ENCODE data around the gene ALDH18A1.
A peak's percentile ranks its signal among the peaks of the same experiment; 100 is the strongest.

The ALDH18A1 gene

GRCh38 chr10:95651346-95652060 is 5.0 kb downstream of the ALDH18A1 start:
- no peak for DNase-seq (ENCODE audit: insufficient read length, low spot score)
- no peak for FAIRE-seq
- TF ChIP-seq POLR2A (IDR thresholded peaks at IDR 0.05; ENCODE audit: low read depth, low read length) (no peak), POU2F2 (IDR thresholded peaks at IDR 0.05; ENCODE audit: low read depth, low read length) (no peak), TAF1 (IDR thresholded peaks at IDR 0.05; ENCODE audit: low read depth, low read length) (no peak), POLR2AphosphoS5 (IDR thresholded peaks at IDR 0.05; ENCODE audit: low read depth, low read length) (no peak), PAX5 (IDR thresholded peaks at IDR 0.05; ENCODE audit: insufficient read depth, low read length, severe bottlenecking) (no peak), SPI1 (IDR thresholded peaks at IDR 0.05; ENCODE audit: low read depth, low read length) (no peak)

GRCh38 chr10:95650232-95650631 is 6.3 kb downstream of the ALDH18A1 start:
- TF ChIP-seq TAF1 (IDR thresholded peaks at IDR 0.05; ENCODE audit: low read depth, low read length) (no peak), POU2F2 (IDR thresholded peaks at IDR 0.05; ENCODE audit: low read depth, low read length) (no peak), POLR2A (IDR thresholded peaks at IDR 0.05; ENCODE audit: low read depth, low read length) (no peak), SPI1 (IDR thresholded peaks at IDR 0.05; ENCODE audit: low read depth, low read length) (no peak), PAX5 (IDR thresholded peaks at IDR 0.05; ENCODE audit: insufficient read depth, low read length, severe bottlenecking) (no peak), POLR2AphosphoS5 (IDR thresholded peaks at IDR 0.05; ENCODE audit: low read depth, low read length) (no peak)
- no peak for FAIRE-seq
- DNase-seq (ENCODE audit: insufficient read length, low spot score), result no peak

- FAIRE-seq, result no peak
- TF ChIP-seq TAF1 (IDR thresholded peaks at IDR 0.05; ENCODE audit: low read depth, low read length) (no peak), POU2F2 (IDR thresholded peaks at IDR 0.05; ENCODE audit: low read depth, low read length) (no peak), POLR2A (IDR thresholded peaks at IDR 0.05; ENCODE audit: low read depth, low read length) (no peak)
- no peak for DNase-seq (ENCODE audit: insufficient read length, low spot score)
These were observed 8.4 kb downstream of the ALDH18A1 start for GRCh38 chr10:95648138-95648537.

- FAIRE-seq, result no peak
- no peak for TF ChIP-seq TAF1 (IDR thresholded peaks at IDR 0.05; ENCODE audit: low read depth, low read length)
- no peak for TF ChIP-seq SPI1 (IDR thresholded peaks at IDR 0.05; ENCODE audit: low read depth, low read length)
- no peak for TF ChIP-seq PAX5 (IDR thresholded peaks at IDR 0.05; ENCODE audit: insufficient read depth, low read length, severe bottlenecking)
- TF ChIP-seq POLR2A (IDR thresholded peaks at IDR 0.05; ENCODE audit: low read depth, low read length), result no peak
- TF ChIP-seq POU2F2 (IDR thresholded peaks at IDR 0.05; ENCODE audit: low read depth, low read length), result no peak
- TF ChIP-seq POLR2AphosphoS5 (IDR thresholded peaks at IDR 0.05; ENCODE audit: low read depth, low read length), result no peak
These were observed 10.4 kb downstream of the ALDH18A1 start for GRCh38 chr10:95646160-95646559.

GRCh38 chr10:95644901-95645300 is 11.6 kb downstream of the ALDH18A1 start:
- FAIRE-seq (no peak), DNase-seq (ENCODE audit: insufficient read length, low spot score) (no peak)
- TF ChIP-seq SPI1 (IDR thresholded peaks at IDR 0.05; ENCODE audit: low read depth, low read length) (no peak), POLR2A (IDR thresholded peaks at IDR 0.05; ENCODE audit: low read depth, low read length) (no peak), PAX5 (IDR thresholded peaks at IDR 0.05; ENCODE audit: insufficient read depth, low read length, severe bottlenecking) (no peak)

More at GRCh38 chr10:95646160-95646559, 10.4 kb downstream of the ALDH18A1 start:
- DNase-seq (ENCODE audit: insufficient read length, low spot score), result no peak

GRCh38 chr10:95640891-95641315 is 15.6 kb downstream of the ALDH18A1 start:
- DNase-seq (ENCODE audit: insufficient read length, low spot score) (no peak), FAIRE-seq (no peak)
- TF ChIP-seq SPI1 (IDR thresholded peaks at IDR 0.05; ENCODE audit: low read depth, low read length) (no peak), POLR2AphosphoS5 (IDR thresholded peaks at IDR 0.05; ENCODE audit: low read depth, low read length) (no peak), PAX5 (IDR thresholded peaks at IDR 0.05; ENCODE audit: insufficient read depth, low read length, severe bottlenecking) (no peak), POU2F2 (IDR thresholded peaks at IDR 0.05; ENCODE audit: low read depth, low read length) (no peak), POLR2A (IDR thresholded peaks at IDR 0.05; ENCODE audit: low read depth, low read length) (no peak), TAF1 (IDR thresholded peaks at IDR 0.05; ENCODE audit: low read depth, low read length) (no peak)

GRCh38 chr10:95637911-95638310 is 18.6 kb downstream of the ALDH18A1 start:
- no peak for FAIRE-seq
- TF ChIP-seq POU2F2 (IDR thresholded peaks at IDR 0.05; ENCODE audit: low read depth, low read length) (no peak), POLR2AphosphoS5 (IDR thresholded peaks at IDR 0.05; ENCODE audit: low read depth, low read length) (no peak), PAX5 (IDR thresholded peaks at IDR 0.05; ENCODE audit: insufficient read depth, low read length, severe bottlenecking) (no peak), POLR2A (IDR thresholded peaks at IDR 0.05; ENCODE audit: low read depth, low read length) (no peak), SPI1 (IDR thresholded peaks at IDR 0.05; ENCODE audit: low read depth, low read length) (no peak), TAF1 (IDR thresholded peaks at IDR 0.05; ENCODE audit: low read depth, low read length) (no peak)
- no peak for DNase-seq (ENCODE audit: insufficient read length, low spot score)

- DNase-seq (ENCODE audit: insufficient read length, low spot score) (no peak), FAIRE-seq (no peak)
- no peak for TF ChIP-seq TAF1 (IDR thresholded peaks at IDR 0.05; ENCODE audit: low read depth, low read length)
- TF ChIP-seq SPI1 (IDR thresholded peaks at IDR 0.05; ENCODE audit: low read depth, low read length), result no peak
- TF ChIP-seq PAX5 (IDR thresholded peaks at IDR 0.05; ENCODE audit: insufficient read depth, low read length, severe bottlenecking), result no peak
- no peak for TF ChIP-seq POU2F2 (IDR thresholded peaks at IDR 0.05; ENCODE audit: low read depth, low read length)
- no peak for TF ChIP-seq POLR2A (IDR thresholded peaks at IDR 0.05; ENCODE audit: low read depth, low read length)
- TF ChIP-seq POLR2AphosphoS5 (IDR thresholded peaks at IDR 0.05; ENCODE audit: low read depth, low read length), result no peak
These were observed 19.4 kb downstream of the ALDH18A1 start for GRCh38 chr10:95637140-95637539.

GRCh38 chr10:95635319-95635733 is 21.2 kb downstream of the ALDH18A1 start:
- FAIRE-seq (no peak), DNase-seq (ENCODE audit: insufficient read length, low spot score) (no peak)
- TF ChIP-seq POLR2A (IDR thresholded peaks at IDR 0.05; ENCODE audit: low read depth, low read length), result no peak
- TF ChIP-seq PAX5 (IDR thresholded peaks at IDR 0.05; ENCODE audit: insufficient read depth, low read length, severe bottlenecking), result no peak
- no peak for TF ChIP-seq POU2F2 (IDR thresholded peaks at IDR 0.05; ENCODE audit: low read depth, low read length)
- TF ChIP-seq SPI1 (IDR thresholded peaks at IDR 0.05; ENCODE audit: low read depth, low read length), result no peak
- no peak for TF ChIP-seq TAF1 (IDR thresholded peaks at IDR 0.05; ENCODE audit: low read depth, low read length)
- no peak for TF ChIP-seq POLR2AphosphoS5 (IDR thresholded peaks at IDR 0.05; ENCODE audit: low read depth, low read length)

- DNase-seq (ENCODE audit: insufficient read length, low spot score), result no peak
- TF ChIP-seq PAX5 (IDR thresholded peaks at IDR 0.05; ENCODE audit: insufficient read depth, low read length, severe bottlenecking), result no peak
- TF ChIP-seq TAF1 (IDR thresholded peaks at IDR 0.05; ENCODE audit: low read depth, low read length), result no peak
- TF ChIP-seq POU2F2 (IDR thresholded peaks at IDR 0.05; ENCODE audit: low read depth, low read length), result no peak
- no peak for TF ChIP-seq POLR2A (IDR thresholded peaks at IDR 0.05; ENCODE audit: low read depth, low read length)
- TF ChIP-seq POLR2AphosphoS5 (IDR thresholded peaks at IDR 0.05; ENCODE audit: low read depth, low read length), result no peak
- no peak for TF ChIP-seq SPI1 (IDR thresholded peaks at IDR 0.05; ENCODE audit: low read depth, low read length)
- peak; percentile 59 for FAIRE-seq
These were observed 27.7 kb downstream of the ALDH18A1 start for GRCh38 chr10:95628786-95629185.
